GM19452 (cell line): Measurements from ENCODE around the gene FXR2.
A peak's percentile ranks its signal among the peaks of the same experiment; 100 is the strongest.
"Not testable (repeated sequence)": the region's sequence is repeated elsewhere in the genome, so short reads cannot be mapped to it uniquely, and the experiment has no call there.

Source experiments
- ATAC-seq: cut with Tn5 transposase; IDR thresholded peaks from one replicate; pipeline ENCODE4 v1.9.1; 2021; ENCODE audit not compliant: unreplicated experiment

Gene FXR2

GRCh38 chr17:7614425-7615264, at the start of gene FXR2:
Gene FXR2, minus strand, starts transcription at chr17:7614897. Its CDS starts 365 bp downstream, at chr17:7614532.
- peak; percentile 80 for ATAC-seq

GRCh38 chr17:7656958-7657609, 42.4 kb upstream of the FXR2 start:
- no peak for ATAC-seq

- ATAC-seq, result no peak
Measured at GRCh38 chr17:7655541-7655840, 40.8 kb upstream of the FXR2 start.

- no peak for ATAC-seq
Measured at GRCh38 chr17:7654832-7655540, 40.3 kb upstream of the FXR2 start.

GRCh38 chr17:7652388-7653356, 38.0 kb upstream of the FXR2 start:
- ATAC-seq, result no peak

GRCh38 chr17:7651665-7652387, 37.1 kb upstream of the FXR2 start:
- ATAC-seq, result no peak

- no peak for ATAC-seq
Measured at GRCh38 chr17:7651097-7651664, 36.5 kb upstream of the FXR2 start.

- ATAC-seq, result no peak
Measured at GRCh38 chr17:7650509-7651096, 35.9 kb upstream of the FXR2 start, which contains the start of gene ATP1B2. Gene ATP1B2, plus strand, starts transcription at chr17:7650926. Its CDS starts 593 bp downstream, at chr17:7651519.

GRCh38 chr17:7647018-7647417, 32.3 kb upstream of the FXR2 start:
- ATAC-seq, result no peak

- ATAC-seq, result no peak
Measured at GRCh38 chr17:7646457-7646856, 31.8 kb upstream of the FXR2 start.

GRCh38 chr17:7644775-7645174, 30.1 kb upstream of the FXR2 start:
- no peak for ATAC-seq

- not testable (repeated sequence) for ATAC-seq
Measured at GRCh38 chr17:7641635-7642034, 26.9 kb upstream of the FXR2 start.

GRCh38 chr17:7640783-7641182, 26.1 kb upstream of the FXR2 start:
- ATAC-seq, result no peak

- ATAC-seq, result no peak
Measured at GRCh38 chr17:7636163-7636562, 21.5 kb upstream of the FXR2 start.

- no peak for ATAC-seq
Measured at GRCh38 chr17:7634384-7634783, 19.7 kb upstream of the FXR2 start.

- no peak for ATAC-seq
Measured at GRCh38 chr17:7633093-7633492, 18.4 kb upstream of the FXR2 start.

GRCh38 chr17:7632492-7632894, 17.8 kb upstream of the FXR2 start:
- ATAC-seq, result no peak

GRCh38 chr17:7631398-7632380, 17.0 kb upstream of the FXR2 start:
- no peak for ATAC-seq
